ENCODE data around the gene DYNLRB1. TPM values are rescaled to one million over a fixed set of nuclear protein-coding genes. Genes with fewer than 3 reads are reported as not detected.
A peak's percentile ranks its signal among the peaks of the same experiment; 100 is the strongest.

DYNLRB1 gene
- total and polyA plus RNA-seq, 2 of the 13 experiments (the other 11 are each of a cell fraction or from before 2014, with no cell fraction given): 140 to 244 TPM

GRCh38 chr20:34512266-34512954 lies 3.8 kb upstream of the DYNLRB1 start (continued):
- TF ChIP-seq FOXO4 (CRISPR knock-in tag; conservative IDR thresholded peaks at IDR 0.05) (no peak), TBX2 (CRISPR knock-in tag; IDR thresholded peaks at IDR 0.05; ENCODE audit: borderline replicate concordance) (0 out of 2 replicates have a peak, but pooled peaks have one; percentile 5), HNRNPH1 (optimal IDR thresholded peaks at IDR 0.05; ENCODE audit: low read depth, low read length) (no peak), MBNL3 (CRISPR knock-in tag; conservative IDR thresholded peaks at IDR 0.05) (no peak), ZNF30 (CRISPR knock-in tag; IDR thresholded peaks at IDR 0.05) (no peak), HOXA3 (CRISPR knock-in tag; IDR thresholded peaks at IDR 0.05) (peak; percentile 58; the same call in 1 of the 2 replicates), KAT2B (IDR thresholded peaks at IDR 0.05; ENCODE audit: borderline replicate concordance, low read depth, low read length) (no peak), ZUFSP (CRISPR knock-in tag; IDR thresholded peaks at IDR 0.05; ENCODE audit: borderline replicate concordance) (no peak), ZNF841 (CRISPR knock-in tag; IDR thresholded peaks at IDR 0.05; ENCODE audit: borderline replicate concordance) (no peak), FLYWCH1 (CRISPR knock-in tag; IDR thresholded peaks at IDR 0.05) (no peak), SKIL (CRISPR knock-in tag; IDR thresholded peaks at IDR 0.05; ENCODE audit: borderline replicate concordance) (no peak), TBP (CRISPR knock-in tag; IDR thresholded peaks at IDR 0.05) (peak; percentile 53; the same call in 1 of the 2 replicates), IKZF5 (CRISPR knock-in tag; IDR thresholded peaks at IDR 0.05) (peak; percentile 23; the same call in 1 of the 2 replicates), RNF219 (CRISPR knock-in tag; IDR thresholded peaks at IDR 0.05) (no peak), RAD51 (IDR thresholded peaks at IDR 0.05; ENCODE audit: borderline replicate concordance) (no peak), MAFF (IDR thresholded peaks at IDR 0.05; ENCODE audit: low read depth, low read length) (no peak), ZSCAN12 (CRISPR knock-in tag; IDR thresholded peaks at IDR 0.05) (no peak), PRMT3 (CRISPR knock-in tag; IDR thresholded peaks at IDR 0.05; ENCODE audit: borderline replicate concordance, low read depth) (no peak), ZNF431 (CRISPR knock-in tag; IDR thresholded peaks at IDR 0.05; ENCODE audit: borderline replicate concordance, low read depth) (no peak), ZNF17 (CRISPR knock-in tag; IDR thresholded peaks at IDR 0.05) (no peak), RARA (CRISPR knock-in tag; IDR thresholded peaks at IDR 0.05) (0 out of 2 replicates have a peak, but pooled peaks have one; percentile 21), ZFP36L1 (CRISPR knock-in tag; IDR thresholded peaks at IDR 0.05) (no peak)

All from HepG2 (cell line).